Measurements from ENCODE around the gene USP33.
"Not testable (repeated sequence)": the region's sequence is repeated elsewhere in the genome, so short reads cannot be mapped to it uniquely, and the experiment has no call there.

USP33 gene

DNA sequence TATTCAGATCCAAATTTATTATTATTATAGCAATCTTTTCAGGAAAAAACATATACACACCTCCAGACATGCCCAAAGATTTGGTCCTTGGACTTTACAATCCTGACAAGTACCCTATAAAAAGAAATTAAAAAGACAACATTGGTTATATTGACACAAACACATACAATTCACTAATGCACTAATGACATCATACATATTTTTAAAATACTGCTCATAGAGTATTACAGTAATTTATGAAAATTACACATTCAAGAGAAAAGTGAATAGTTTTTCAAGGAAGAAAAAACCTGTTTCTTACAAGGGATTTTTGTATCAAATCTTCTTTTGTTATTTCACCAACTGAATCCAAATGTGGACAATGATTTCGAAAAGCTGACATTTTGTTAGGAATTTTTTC is 18.3 kb downstream of the USP33 start:
- in situ Hi-C loops (cut with HindIII; ENCODE audit: low sequenced_read_pairs): no loop called here

DNA sequence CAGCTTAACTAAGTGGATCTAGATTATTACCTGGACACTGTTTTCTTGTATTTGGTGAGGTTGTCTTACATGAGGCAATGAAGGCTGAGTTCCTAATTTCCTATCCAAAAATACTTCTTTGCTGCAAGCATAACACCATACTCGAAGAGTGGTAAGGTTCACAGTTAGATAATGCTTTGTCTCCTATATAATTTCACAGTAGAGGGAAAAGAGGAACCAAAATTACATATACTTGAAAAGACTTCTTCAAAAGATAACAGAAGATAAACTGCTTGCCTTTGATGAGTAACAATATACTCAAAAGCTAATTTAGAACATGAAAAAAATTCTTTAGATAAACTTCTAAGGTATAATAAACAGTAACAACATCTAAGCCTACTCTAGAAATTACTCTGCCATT is 20.4 kb downstream of the USP33 start:
- in situ Hi-C loops (cut with HindIII; ENCODE audit: low sequenced_read_pairs): no loop called here

DNA sequence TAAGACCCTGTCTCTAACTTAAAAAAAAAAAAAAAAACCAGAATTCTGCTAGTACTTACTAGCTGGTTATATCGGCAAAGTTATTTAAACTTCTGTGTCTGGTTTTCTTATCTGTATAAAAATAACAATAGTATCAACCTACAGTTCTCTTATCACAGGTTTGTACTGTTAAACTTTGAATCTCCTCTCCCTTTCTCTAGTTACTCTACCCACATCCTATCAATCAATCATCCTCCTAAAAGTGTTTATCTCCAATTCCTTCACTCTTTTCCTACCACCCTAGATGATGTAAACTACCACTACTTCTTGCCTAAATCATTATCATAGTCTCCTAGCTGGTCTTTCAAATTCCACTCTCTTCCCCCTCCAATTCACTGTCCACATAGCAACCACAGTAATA is 27.6 kb downstream of the USP33 start:
- in situ Hi-C loops (cut with HindIII; ENCODE audit: low sequenced_read_pairs): no loop called here

DNA sequence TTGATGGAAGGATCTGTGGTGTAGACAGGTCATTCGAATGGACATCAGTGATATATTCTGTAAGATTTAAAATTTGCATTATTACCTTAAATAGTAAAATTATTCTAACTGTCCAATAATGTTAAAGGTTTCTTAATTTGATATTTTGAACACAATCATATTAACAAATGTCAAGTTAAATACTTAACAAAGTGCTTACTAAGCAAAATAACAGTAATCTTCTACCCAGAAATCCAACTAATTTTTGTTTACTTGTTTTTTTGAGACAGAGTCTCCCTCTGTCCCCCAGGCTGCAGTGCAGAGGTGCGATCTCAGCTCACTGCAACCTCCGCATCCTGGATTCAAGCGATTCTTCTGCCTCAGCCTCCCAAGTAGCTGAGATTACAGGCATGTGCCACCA is 33.9 kb downstream of the USP33 start:
- in situ Hi-C loops (cut with HindIII; ENCODE audit: low sequenced_read_pairs): no loop called here

DNA sequence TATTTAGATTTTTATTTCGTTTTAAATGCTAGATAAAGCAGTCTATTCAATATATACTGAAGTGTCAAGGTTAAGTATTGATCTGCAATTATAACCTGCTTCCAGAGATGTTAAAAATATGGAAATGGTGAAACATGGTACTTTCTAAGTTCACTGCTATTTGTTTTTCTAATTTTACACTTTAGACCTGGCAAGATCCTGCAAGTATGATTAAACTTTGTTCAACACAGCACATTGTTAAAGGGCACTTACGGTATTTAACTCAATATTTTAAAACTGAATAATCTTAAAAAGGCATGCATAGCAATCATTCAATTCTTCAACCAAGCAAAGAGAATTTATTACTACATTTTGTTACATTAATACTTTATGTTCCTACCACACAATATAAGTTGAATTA is 41.5 kb downstream of the USP33 start:
- in situ Hi-C loops (cut with HindIII; ENCODE audit: low sequenced_read_pairs): no loop called here

DNA sequence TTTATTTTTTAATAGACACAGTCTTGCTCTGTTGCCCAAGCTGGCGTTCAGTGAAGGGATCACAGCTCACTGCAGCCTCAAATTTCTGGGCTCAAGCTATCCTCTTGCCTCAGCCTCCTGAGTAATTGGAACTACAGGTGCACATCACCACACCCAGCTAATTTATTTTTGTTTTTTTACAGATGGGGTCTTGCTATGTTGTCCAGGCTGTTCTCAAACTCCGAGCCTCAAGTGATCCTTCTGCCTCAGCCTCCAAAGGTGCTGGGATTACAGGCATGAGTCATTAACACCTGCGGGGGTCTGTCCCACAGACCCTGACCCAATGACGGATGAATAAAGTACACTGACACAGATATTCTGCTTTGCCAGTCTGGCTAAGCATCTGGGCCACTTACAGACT is 43.6 kb downstream of the USP33 start:
- in situ Hi-C loops (cut with HindIII; ENCODE audit: low sequenced_read_pairs): no loop called here

DNA sequence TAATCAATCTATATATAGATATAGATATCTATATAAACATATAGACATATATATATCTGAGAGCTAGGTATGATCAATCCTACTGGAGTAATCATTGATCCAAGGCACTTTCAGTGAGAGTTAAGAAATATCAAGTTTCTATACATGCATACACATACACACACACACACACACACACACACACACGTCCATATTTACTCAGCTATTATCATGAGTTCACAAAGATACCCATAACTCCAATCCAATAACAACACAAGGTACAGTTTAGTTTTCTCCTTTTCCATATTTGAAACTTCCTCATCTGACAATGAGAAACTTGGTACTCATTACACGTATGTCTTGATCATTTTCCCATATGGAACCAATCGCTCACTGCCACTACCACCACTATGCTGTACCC is 49.9 kb downstream of the USP33 start:
- in situ Hi-C loops (cut with HindIII; ENCODE audit: low sequenced_read_pairs): no loop called here

DNA sequence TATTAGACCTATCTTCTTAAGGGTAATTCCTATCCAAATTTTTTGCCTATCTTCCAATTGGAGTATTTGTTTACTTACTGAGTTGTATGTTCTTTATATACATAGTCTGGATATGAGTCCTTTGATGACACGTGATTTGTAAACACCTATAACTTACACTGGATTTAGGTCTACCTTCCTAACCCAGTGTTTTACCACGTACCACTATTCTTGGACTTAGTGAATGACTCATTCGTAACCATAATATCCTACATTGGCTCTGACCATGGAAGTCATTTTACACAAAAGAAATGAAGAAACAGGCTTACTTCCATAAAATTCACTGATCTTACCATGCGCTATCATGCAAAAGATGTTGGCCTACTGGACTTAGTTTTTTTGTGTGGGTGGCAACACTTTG is 53.3 kb downstream of the USP33 start:
- in situ Hi-C loops (cut with HindIII; ENCODE audit: low sequenced_read_pairs): no loop called here

DNA sequence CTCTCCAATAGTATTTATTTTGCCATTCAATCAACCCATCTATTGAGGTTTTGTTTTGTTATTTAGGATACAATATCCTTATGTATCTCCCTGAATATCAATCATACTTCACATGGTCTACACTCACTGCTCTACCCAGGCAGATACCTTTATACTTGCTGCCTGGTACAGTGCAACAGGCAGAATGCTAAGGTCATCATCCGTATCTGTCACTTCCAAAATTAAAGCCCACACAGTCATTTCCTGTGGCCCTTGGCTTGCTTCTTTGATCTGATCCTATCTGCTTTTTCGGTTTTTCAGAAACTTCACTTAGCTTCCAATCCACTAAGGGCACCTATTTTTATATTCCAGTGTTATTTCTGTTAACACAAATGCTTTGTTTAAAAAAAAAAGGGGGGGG is 54.9 kb downstream of the USP33 start:
- in situ Hi-C loops (cut with HindIII; ENCODE audit: low sequenced_read_pairs): no loop called here

DNA sequence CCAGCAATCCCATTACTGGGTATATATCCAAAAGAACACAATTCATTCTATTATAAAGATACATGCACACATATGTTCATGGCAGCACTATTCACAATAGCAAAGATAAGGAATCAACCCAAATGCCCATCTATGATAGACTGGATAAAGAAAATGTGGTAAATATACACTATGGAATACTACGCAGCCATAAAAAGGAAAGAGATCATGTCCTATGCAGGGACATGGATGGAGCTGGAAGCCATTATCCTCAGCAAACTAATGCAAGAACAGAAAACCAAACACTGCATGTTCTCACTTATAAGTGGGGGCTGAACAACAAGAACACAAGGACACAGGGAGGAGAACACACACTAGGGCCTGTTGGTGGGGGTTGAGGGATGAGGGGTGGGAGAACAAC is 60.0 kb downstream of the USP33 start:
- in situ Hi-C loops (cut with HindIII; ENCODE audit: low sequenced_read_pairs): not testable (repeated sequence)

DNA sequence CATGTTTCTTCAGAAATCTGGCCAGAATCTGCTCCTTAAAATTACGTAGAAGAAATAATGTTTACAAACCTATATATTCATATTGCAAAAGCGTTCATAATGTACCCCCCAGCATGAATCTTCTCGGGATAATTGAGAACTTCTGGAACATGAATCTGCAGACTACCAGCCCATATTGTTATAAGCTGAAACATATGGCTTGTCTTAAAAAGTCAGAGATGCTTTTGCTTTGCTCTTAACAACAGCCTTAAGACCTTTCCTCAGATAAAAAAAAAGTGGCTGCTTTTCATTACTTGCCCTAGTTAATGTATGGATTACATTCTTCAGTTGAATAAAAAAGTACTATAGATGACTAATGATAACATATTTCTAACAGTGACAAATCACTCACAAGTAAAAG is 62.2 kb downstream of the USP33 start:
- in situ Hi-C loops (cut with HindIII; ENCODE audit: low sequenced_read_pairs): no loop called here

DNA sequence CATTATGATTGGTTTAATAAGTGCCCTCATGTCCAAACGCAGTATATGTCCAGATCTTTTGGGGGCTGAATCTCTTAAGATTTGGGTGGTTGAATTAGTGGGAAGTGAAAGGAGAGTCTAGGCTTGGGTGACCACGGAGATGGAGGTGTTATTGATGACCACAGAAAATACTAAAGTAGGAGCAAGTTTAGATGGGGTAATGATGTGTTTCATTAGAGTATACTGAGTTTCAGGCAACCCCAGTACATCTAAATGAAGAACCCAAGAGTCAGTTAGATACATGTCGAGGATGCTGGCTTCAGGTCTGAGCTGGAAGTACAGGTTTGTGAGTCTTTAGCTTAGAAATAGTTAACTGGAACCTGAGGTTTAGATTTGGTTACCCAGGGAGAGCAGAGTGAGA is 70.7 kb downstream of the USP33 start:
- in situ Hi-C loops (cut with HindIII; ENCODE audit: low sequenced_read_pairs): no loop called here

DNA sequence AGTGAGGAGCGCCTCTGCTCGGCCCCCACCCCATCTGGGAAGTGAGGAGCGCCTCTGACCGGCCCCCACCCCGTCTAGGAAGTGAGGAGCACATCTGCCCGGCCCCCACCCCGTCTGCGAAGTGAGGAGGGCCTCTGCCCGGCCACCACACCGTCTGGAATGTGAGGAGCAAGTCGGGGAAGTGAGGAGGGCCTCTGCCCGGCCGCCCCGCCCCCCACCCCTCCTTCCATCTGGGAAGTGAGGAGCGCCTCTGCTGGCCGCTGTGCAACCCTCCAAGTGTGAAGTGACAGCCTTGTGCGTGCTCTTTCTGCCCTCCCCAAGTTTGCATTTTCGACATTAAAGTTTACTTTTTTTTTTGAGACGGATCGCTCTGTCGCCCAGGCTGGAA is 72.1 kb downstream of the USP33 start:
- in situ Hi-C loops (cut with HindIII; ENCODE audit: low sequenced_read_pairs): no loop called here

DNA sequence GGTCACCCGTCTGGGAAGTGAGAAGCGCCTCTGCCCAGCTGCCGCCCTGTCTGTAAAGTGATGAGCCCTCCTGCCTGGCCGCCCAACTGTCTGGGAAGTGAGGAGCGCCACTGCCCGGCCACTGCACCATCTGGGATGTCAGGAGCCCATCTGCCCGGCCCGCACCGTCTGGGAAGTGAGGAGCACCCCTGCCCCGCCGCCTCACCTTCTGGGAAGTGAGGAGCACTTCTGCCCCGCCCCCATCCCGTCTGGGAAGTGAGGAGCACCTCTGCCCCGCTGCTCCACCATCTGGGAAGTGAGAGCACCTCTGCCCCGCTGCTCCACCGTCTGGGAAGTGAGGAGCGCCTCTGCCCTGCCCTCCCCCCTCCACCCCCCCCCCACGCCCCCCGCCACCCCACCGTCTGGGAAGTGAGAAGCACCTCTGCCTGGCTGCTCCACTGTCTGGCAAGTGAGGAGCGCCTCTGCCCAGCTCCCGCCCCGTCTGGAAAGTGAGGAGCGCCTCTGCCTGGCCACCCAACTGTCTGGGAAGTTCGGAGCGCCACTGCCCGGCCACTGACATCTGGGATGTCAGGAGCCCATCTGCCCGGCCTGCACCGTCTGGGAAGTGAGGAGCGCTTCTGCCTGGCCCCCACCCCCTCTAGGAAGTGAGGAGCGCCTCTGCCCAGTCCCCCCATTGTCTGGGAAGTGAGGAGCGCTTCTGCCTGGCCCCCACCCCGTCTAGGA is 72.7 kb downstream of the USP33 start:
- in situ Hi-C loops (cut with HindIII; ENCODE audit: low sequenced_read_pairs): no loop called here

DNA sequence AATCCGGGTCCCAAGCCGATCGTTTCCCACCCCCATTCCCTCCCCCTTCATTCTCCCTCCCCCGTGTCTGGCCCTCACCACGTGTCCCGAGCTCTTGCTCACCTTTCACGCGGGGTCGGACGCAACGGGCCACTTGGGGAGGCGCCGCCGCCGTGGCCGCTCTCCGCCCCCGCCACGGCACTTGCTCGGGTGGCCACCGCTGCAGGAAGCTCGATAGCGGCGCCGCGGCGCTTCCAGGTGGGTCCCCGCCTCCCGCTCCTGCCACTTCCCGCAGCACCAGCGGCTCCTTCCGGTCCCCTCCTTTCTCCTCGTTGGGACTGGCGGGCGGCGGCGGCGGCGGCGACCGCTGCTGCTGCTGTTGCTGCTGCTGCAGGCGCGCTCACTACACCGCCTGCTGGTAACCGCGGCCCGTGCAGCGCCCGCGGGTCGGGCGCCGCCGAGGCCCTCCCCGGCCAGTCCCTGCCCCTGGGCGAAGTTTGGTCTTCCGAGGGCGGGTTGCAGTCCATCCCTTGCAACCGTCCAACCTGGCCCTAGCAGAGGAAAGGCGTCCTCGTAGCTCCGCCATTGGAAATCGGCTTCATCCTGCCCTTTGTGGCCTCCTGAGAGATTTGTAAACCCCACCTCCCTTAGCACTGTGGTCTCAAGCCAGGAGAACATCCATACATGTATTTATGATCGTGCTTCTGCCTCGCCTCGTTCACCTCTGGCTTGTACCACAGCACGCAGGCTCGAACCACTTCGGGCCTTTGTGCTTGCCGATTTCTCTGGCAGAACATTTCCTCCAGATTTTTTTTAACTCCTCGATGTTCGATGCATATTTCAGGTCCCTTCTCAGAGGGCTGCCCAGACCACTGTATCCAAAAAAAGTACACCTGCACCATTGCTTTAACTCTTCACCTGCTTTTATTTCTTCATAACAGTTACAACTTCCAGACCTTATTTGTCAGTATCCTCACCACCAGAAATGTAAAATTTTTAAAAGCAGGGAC is 76.2 kb downstream of the USP33 start:
- in situ Hi-C loops (cut with HindIII; ENCODE audit: low sequenced_read_pairs): no loop called here

DNA sequence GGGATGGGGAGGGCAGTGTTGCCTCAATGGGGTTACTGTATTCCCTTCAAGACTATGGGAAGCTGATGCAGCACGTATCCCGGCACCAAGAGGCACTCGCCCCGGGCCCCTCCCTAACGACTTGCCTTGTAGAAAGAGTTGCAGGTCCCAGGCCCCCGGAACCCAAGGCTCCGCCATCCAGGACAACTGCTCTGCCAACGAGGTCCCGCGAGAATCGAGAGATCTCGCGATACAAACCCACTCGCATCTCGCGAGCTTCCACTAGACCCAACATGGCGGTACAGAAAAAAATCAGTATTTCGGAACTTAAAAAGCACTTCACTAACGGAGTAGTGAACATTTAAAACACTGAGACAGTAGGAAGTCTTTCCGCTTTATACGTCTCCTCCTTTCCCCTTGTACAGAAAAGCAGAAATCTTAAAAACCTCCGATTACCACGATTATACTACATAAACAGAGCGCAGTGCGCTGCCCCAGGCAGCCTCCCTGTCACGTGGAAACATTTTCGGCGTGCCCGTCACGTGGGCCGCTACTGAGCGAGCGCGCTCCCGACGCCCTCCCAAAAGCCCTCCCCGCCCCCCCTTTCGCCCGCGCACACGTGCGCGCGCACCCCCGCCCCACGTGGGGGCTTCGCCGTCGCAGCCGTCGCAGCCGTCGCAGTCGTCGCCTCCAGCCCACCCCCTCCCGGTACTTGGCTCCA is 77.0 kb downstream of the USP33 start, which contains the start of gene ZZZ3:
TSS of gene ZZZ3 (minus strand) at position 199 of the 700 bp plus-strand sequence. CDS start 49,304 bp downstream, outside the sequence.
- in situ Hi-C loops (cut with HindIII; ENCODE audit: low sequenced_read_pairs): no loop called here

DNA sequence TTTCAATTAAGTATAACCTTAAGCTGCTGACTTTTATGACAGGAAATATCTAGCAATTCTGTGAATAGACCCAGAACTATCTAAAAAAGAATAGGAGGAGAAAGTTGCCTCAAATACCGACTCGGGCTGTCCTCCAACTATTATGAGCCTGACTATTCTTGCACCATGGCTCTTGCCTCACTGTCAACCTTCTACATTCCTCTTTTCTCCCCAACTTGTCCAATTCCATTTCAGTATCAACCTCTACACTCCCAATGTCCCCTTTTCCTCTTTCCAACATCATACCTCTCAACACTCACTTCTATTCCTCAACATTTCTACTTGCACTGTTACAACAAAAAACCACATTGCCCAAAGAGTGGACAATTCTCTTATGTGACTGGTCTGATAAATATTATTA is 79.5 kb downstream of the USP33 start:
- in situ Hi-C loops (cut with HindIII; ENCODE audit: low sequenced_read_pairs): no loop called here

DNA sequence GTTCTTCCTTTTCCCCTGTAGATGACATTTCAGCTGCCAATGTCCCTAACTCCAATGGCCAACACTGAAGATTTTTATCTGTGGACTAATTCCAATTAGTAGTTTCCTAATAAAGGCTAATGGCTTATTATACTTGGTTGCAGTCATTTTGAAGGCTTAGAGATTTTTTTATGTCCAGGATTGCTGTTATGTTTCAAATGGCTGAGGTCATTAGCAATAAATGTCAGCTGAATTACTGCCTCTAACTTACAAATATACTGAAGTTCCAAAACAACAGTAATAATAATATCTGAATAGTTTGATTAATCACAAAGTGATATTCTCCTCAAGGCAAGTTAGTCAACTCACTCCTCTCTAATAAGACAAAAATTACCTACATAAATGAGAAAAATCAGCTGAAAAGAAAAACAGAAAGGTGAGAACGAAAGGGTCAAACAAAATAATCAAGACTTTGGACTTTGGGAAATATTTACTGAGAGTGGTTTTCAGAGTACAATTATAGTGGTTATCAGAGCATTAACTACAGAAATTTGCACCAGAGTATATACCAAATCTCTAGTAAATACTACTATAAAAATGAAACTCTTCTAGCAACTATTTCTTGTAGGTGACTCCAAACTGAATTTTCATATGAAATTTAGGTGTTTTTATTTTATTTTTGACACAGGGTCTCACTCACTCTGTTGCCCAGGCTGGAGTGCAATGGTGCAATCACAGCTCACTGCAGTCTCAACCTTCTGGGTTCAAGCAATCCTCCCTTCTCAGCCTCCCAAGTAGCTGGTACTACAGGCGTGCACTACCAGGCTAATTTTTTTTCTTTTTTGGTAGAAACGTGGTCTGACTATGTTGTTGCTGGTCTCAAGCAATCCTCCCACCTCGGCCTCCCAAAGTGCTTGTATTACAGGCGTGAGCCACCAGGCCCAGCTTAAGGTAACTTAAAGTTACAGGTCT is 80.7 kb downstream of the USP33 start:
- in situ Hi-C loops (cut with HindIII; ENCODE audit: low sequenced_read_pairs): no loop called here

DNA sequence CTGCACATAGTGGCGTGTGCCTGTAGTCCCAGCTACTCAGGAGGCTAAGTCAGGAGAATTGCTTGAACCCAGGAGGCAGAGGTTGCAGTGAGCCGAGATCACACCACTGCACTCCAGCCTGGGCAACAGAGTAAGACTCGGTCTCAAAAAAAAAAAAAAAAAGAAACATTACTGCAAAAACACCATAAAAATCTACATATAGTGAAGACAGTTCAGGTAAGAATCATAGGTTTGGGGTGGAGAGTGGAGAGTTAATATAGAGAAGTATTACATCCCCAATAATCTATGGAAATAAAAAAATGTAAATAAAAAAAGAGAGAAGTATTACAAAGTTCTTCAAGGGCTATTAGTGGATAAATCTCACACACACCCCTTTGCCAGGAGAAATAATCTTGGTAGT is 84.8 kb downstream of the USP33 start:
- in situ Hi-C loops (cut with HindIII; ENCODE audit: low sequenced_read_pairs): not testable (repeated sequence)

DNA sequence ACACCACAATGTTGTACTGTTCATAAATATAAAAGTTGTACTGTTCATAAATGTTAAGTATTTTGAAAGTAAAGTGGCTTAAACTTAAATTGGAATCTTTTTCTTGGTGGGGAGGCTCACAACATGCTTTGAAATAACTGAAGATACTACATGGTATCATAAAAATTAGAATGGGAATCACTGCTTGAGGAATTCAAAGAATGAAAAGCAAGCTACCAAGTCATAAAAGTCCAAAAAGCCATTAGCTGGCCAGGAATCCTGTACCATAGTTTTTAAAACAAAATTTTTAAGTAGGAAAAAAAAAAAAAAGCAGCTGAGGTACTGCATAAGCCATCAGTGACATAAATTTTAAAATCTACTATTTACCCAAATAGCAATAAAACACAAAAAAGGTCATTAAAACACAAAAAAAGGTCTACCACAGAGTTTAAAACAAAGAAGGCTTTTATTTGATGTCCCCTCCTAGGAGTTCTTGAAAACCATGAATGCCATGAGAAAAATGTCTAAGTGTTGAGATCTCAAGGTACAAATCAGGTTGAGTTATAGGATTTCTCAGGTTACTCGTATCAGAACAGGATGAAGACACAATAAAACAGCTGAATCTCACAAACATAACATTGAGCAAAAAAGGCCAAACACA is 85.8 kb downstream of the USP33 start:
- in situ Hi-C loops (cut with HindIII; ENCODE audit: low sequenced_read_pairs): no loop called here
